H1 (cell line): ENCODE data around the gene NHLH1. TPM values are rescaled to one million over a fixed set of nuclear protein-coding genes. Genes with fewer than 3 reads are reported as not detected.

Source experiments
- SIN3A ChIP-seq, 2 experiments: IDR thresholded peaks in 1 of 2; conservative IDR thresholded peaks in 1 of 2; 2 replicates each; pipeline ENCODE4 v1.6.1; 2011 to 2012; ENCODE audit warnings: low read length in 2 of 2, improper control_type of control experiment in 1 of 2, low read depth in 1 of 2, mild to moderate bottlenecking in 1 of 2
- polyA plus RNA-seq, 7 experiments: library from polyadenylated mRNA; depleted of rRNA in 3 of 7; stranded (reverse) in 5 of 7; unstranded in 2 of 7; fragments of >200 nt in 5 of 7; fragments of 200-250 nt in 2 of 7; gene quantifications; 1 replicate in 5 of 7; 2 replicates in 1 of 7; 4 replicates in 1 of 7; pipeline versions ENCODE4 v1.2.1 to v1.2.3, GENCODE V29; 2011 to 2013; ENCODE audit warnings: missing spikeins in 2 of 7, mixed read lengths in 2 of 7
- total RNA-seq: library from RNA; stranded (reverse); fragmentation: NEBNext Ultra II Directional; extraction: Animal tissue kit (Norgen Biotek cat#: 25700); gene quantifications from 2 replicates; pipeline ENCODE4 v1.2.1, GENCODE V29; 2021

The NHLH1 gene
- total and polyA plus RNA-seq, 2 of the 8 experiments (the other 6 are each of a cell fraction or from before 2014, with no cell fraction given) = 0.39 to 0.91 TPM

DNA sequence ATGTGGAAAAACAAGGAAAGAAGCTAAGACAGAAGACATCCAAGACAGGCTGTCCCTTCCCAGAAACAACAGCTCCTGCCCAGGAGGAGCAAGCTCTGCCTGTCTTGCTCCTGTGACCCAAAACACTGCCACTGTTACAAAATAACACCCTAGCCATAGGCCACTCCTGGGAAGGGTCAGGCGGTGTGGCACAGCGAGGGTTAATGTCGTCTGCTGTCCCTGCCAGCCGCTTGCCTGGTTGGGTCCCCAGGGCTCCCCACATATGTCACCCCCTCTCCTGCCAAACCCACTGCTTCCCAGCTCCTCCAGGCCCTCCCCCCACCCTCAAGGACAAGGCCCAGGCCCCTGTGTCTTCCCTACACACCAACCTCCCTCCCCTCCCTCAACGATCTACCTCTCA is 3.9 kb upstream of the NHLH1 start (continued):
- TF ChIP-seq SIN3A (conservative IDR thresholded peaks at IDR 0.05 in 1 of 2, IDR thresholded peaks at IDR 0.05 in 1 of 2; ENCODE audit: low read depth in 1 of 2, low read length in 2 of 2) = no peak
